Mucosa of descending colon (tissue), 3 donors: ENCODE measurements around the gene SND1. TPM values are rescaled to one million over a fixed set of nuclear protein-coding genes. Genes with fewer than 3 reads are reported as not detected.

Experiments
- ATAC-seq: fragments of 200-7000 bp; cut with Tn5 transposase; one replicate; pipeline ENCODE4 v1.9.1; 2020; ENCODE audit warnings: mild to moderate bottlenecking, moderate library complexity
- DNase-seq, 3 donors: peaks; one replicate each; pipeline ENCODE4 v3.0.0-alpha.2; 2020
- H3K36me3 ChIP-seq: fragments of 200-600 bp; one replicate; pipeline ENCODE4 v1.8.0; 2021; ENCODE audit warnings: low read depth, mild to moderate bottlenecking
- H3K4me1 ChIP-seq: fragments of 200-600 bp; one replicate; pipeline ENCODE4 v1.8.0; 2021; ENCODE audit warnings: low read depth, mild to moderate bottlenecking
- H3K4me3 ChIP-seq: fragments of 200-600 bp; one replicate; pipeline ENCODE4 v1.8.0; 2021; ENCODE audit warnings: mild to moderate bottlenecking
- H3K9me3 ChIP-seq: fragments of 200-600 bp; one replicate; pipeline ENCODE4 v1.8.0; 2021; ENCODE audit warnings: mild to moderate bottlenecking
- CTCF ChIP-seq: fragments of 200-600 bp; IDR thresholded peaks from one replicate; pipeline ENCODE4 v1.8.0; 2022; ENCODE audit warnings: antibody characterized with exemption, mild to moderate bottlenecking
- intact Hi-C, 2 donors: fragments of 100-400 bp; cut with DNase I in 1 of 2; cut with micrococcal nuclease in 1 of 2; formaldehyde crosslinking; loops; one replicate each; pipeline versions ENCODE4 v1.11.0 to v1.11.1; 2022; cut with DNase I, micrococcal nuclease
- total RNA-seq, 3 donors: library from RNA; stranded (reverse); fragmentation: NEBNext Ultra II Directional in 2 of 3; extraction: Animal tissue kit (Norgen Biotek cat#: 25700) in 2 of 3; gene quantifications; one replicate each; pipeline versions ENCODE4 v1.2.1 to v1.2.4, GENCODE V29; 2021 to 2023
- donor health status: DM: no; HTN: no; CAD: no; lungs with moderate emphysema.
- donor health status: DM: no; HTN: no; CAD: no.
- donor health status: DM: no; HTN: yes; CAD: no.

Gene SND1
- total RNA-seq, 3 donors from 2014 or later: 99.0 to 131 (median 106) TPM

- TF ChIP-seq CTCF: no peak
- no peak overlapping the region for H3K4me3 ChIP-seq
- no peaks in the 10 kb centered on the region for H3K4me1 ChIP-seq
- DNase-seq: no peak
- ATAC-seq: no peak
- no peaks in the 10 kb centered on the region for H3K36me3 ChIP-seq
- intact Hi-C loops: no loop called here
- H3K9me3 ChIP-seq: no peaks in the 10 kb centered on the region
Measured at GRCh38 chr7:128003787-128004186, 351.8 kb downstream of the SND1 start.

DNA sequence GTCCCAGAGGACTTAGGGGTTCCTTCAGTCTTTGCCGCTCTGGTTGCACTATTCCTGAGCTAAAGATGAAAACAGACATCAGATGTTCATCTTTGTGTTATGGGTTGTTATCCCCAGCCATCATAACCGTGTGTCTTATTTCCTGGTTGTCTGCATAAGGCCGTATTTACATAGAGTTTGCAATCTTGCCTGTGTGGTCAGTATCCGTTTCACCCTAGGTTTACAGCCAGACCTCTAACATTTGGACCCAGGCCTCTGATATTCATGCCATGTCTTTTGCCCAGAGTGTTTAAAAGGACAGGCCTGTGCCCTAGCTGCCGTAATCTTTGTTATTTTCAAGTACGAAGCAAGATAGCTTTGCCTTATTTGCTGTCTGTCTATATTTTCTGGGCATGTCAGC lies 352.6 kb downstream of the SND1 start:
- no peak for TF ChIP-seq CTCF
- H3K36me3 ChIP-seq: no peaks in the 10 kb centered on the region
- no peak for ATAC-seq
- H3K4me1 ChIP-seq: no peaks in the 10 kb centered on the region
- H3K9me3 ChIP-seq: no peaks in the 10 kb centered on the region
- intact Hi-C loops: no loop called here
- H3K4me3 ChIP-seq: no peak overlapping the region
- no peak for DNase-seq

DNA sequence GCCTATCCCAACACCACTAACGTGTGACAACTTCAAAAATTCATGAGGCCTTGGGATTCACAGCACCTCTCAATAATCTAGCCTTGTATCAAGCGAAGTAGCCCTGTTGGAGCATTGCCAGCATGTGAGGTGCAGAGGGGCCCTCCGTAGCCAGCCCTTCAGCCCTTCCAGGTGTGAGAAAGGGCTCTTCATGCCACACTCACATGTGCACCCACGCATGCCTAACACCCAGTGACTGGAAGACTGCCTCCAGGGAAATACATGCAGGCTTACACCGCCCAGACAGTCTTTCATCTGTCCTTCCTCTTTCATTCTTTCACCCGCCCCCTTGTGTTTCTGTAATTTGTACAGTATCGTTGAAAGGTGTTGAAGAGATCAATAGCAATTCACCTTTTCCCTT lies 353.1 kb downstream of the SND1 start:
- H3K36me3 ChIP-seq: no peaks in the 10 kb centered on the region
- no peak for ATAC-seq
- no peak overlapping the region for H3K4me3 ChIP-seq
- intact Hi-C loops: no loop called here
- no peak for DNase-seq
- H3K9me3 ChIP-seq: no peaks in the 10 kb centered on the region
- no peaks in the 10 kb centered on the region for H3K4me1 ChIP-seq
- no peak for TF ChIP-seq CTCF

DNA sequence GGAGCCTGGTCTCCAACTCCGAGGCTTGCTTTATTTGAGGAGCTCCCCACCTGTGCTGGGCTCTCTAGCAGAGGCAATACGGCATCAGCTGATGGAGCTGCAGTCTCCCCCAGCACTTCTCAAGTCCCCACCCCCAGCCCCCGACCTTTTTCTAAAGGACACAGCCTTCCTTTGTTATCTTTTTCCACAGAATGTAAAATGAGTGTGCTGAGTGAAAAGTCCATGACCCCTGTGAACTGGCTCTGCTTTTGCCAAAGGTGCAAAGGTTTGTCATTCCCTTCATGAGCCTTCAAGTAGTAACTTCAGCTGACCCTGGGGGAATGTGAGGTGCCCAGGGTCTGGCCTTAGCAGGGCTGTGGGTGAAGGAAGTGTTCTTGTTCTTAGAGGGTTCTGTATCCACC lies 353.8 kb downstream of the SND1 start:
- DNase-seq: no peak
- Histone ChIP-seq H3K4me3 (no peak overlapping the region), H3K4me1 (no peaks in the 10 kb centered on the region), H3K36me3 (no peaks in the 10 kb centered on the region), H3K9me3 (no peaks in the 10 kb centered on the region)
- TF ChIP-seq CTCF: no peak
- intact Hi-C loops: no loop called here
- ATAC-seq: no peak

- DNase-seq (no peak), ATAC-seq (no peak)
- intact Hi-C loops: no loop called here
- Histone ChIP-seq H3K4me1 (no peaks in the 10 kb centered on the region), H3K36me3 (no peaks in the 10 kb centered on the region), H3K4me3 (no peak overlapping the region), H3K9me3 (no peaks in the 10 kb centered on the region)
- no peak for TF ChIP-seq CTCF
Measured at GRCh38 chr7:128006550-128007302, 354.7 kb downstream of the SND1 start.

GRCh38 chr7:128007303-128007680 lies 355.3 kb downstream of the SND1 start:
- Histone ChIP-seq H3K4me1 (no peaks in the 10 kb centered on the region), H3K4me3 (no peak overlapping the region), H3K36me3 (no peaks in the 10 kb centered on the region), H3K9me3 (no peaks in the 10 kb centered on the region)
- intact Hi-C loops: no loop called here
- TF ChIP-seq CTCF: no peak
- DNase-seq: no peak
- no peak for ATAC-seq
